Measurements from ENCODE around the gene SHTN1.

GRCh38 chr10:116918583-116918982 lies 86.4 kb downstream of the SHTN1 start:
- TF ChIP-seq CTCF (conservative IDR thresholded peaks at IDR 0.05 in 1 of 2, IDR thresholded peaks at IDR 0.05 in 1 of 2; ENCODE audit: extremely low read depth in 1 of 2, insufficient read depth in 1 of 2, low read depth in 1 of 2, low read length in 2 of 2) (no peak), EZH2 (IDR thresholded peaks at IDR 0.05; ENCODE audit: borderline replicate concordance, low read length) (no peak)

Data from mammary epithelial cell (primary cell).